ENCODE data around the gene ZC3H12D. TPM values are rescaled to one million over a fixed set of nuclear protein-coding genes. Genes with fewer than 3 reads are reported as not detected.

ZC3H12D gene
- total RNA-seq, 4 donors from 2014 or later, result 1.6 to 7.2 (median 3.1) TPM

DNA sequence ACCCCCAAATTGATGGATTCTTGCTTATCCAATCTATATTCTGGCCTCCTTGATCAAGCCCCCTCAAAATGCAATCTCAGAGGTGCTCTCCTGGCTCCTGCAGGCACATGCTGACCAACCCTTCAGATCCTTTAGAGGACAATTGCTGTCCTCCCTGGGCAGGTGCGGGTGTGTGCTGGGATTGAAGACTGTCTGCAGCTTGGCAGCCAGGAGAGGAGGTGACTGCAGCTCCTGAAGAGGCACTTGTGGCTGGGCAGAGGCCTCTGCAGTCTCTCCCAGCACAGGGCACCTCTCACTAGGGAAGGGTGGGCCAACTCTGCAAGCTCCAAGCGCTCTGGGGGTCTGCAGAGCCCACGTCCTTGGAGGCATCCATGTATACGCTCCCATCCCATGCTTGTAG lies 56.2 kb downstream of the ZC3H12D start:
- Histone ChIP-seq H3K27ac (no peak overlapping the region), H3K4me1 (peaks cover 0 to 16% (median 3%) of the 10 kb centered on the region in 4 donors), H3K4me3 (no peak overlapping the region), H3K27me3 (no peaks in the 10 kb centered on the region), H3K9me3 (no peaks in the 10 kb centered on the region), H3K36me3 (no peaks in the 10 kb centered on the region)
- TF ChIP-seq POLR2A (IDR thresholded peaks at IDR 0.05) (no peak), EP300 (IDR thresholded peaks at IDR 0.05) (no peak), CTCF (IDR thresholded peaks at IDR 0.05) (no peak)
- 96% methylated on average over 4 of the region's 4 CpGs for WGBS, 2 donors
- no peak for DNase-seq (ENCODE audit: low spot score in 2 of 2)

GRCh38 chr6:149425754-149426153 lies 59.1 kb downstream of the ZC3H12D start:
- Histone ChIP-seq H3K9me3 (no peaks in the 10 kb centered on the region), H3K36me3 (no peaks in the 10 kb centered on the region), H3K4me3 (no peak overlapping the region), H3K4me1 (peaks cover 0 to 11% (median 3%) of the 10 kb centered on the region in 4 donors), H3K27ac (no peak overlapping the region), H3K27me3 (no peaks in the 10 kb centered on the region)
- TF ChIP-seq POLR2A (IDR thresholded peaks at IDR 0.05) (no peak), CTCF (IDR thresholded peaks at IDR 0.05) (no peak), EP300 (IDR thresholded peaks at IDR 0.05) (no peak)
- DNase-seq (ENCODE audit: low spot score in 2 of 2), result no peak
- 93 to 94% methylated on average over 5 of the region's 5 CpGs for WGBS, 2 donors

GRCh38 chr6:149425224-149425623 lies 59.6 kb downstream of the ZC3H12D start:
- no peak for DNase-seq (ENCODE audit: low spot score in 2 of 2)
- TF ChIP-seq CTCF (IDR thresholded peaks at IDR 0.05), result no peak
- no peak for TF ChIP-seq POLR2A (IDR thresholded peaks at IDR 0.05)
- no peak for TF ChIP-seq EP300 (IDR thresholded peaks at IDR 0.05)
- 73 to 100% methylated on average over 2 to 6 of the region's 8 CpGs for WGBS, 2 donors

DNA sequence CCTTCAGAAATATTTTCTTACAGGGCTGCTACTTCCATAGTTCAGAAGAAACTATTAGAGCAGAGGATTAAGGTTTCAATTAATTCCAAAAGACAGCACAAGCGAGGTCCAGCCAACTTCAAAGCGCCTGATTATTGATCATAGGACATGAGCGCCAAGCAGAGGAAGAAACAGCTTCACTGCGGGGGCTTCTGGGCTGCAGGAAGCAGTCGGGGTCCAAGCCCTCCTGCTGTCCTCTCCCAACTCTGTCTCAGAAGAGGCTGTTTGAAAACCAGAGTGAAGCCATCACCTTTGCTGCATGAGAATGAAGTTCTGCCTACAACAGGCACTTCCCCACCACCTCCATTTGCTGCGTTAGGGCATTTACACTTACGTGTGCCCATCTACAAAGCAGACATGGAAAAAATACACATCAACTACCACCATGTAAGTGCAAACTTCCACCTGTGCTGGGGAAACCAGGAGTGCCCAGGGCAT lies 60.8 kb downstream of the ZC3H12D start:
- WGBS, 2 donors, result 43 to 49% methylated on average over 7 of the region's 7 CpGs
- Histone ChIP-seq H3K27me3 (no peaks in the 10 kb centered on the region), H3K9me3 (no peaks in the 10 kb centered on the region), H3K36me3 (no peaks in the 10 kb centered on the region), H3K4me1 (peaks cover 0 to 11% (median 3%) of the 10 kb centered on the region in 4 donors), H3K4me3 (no peak overlapping the region), H3K27ac (peak overlapping the region in 2 of 4 donors; percentile 68 to 70)
- DNase-seq (ENCODE audit: low spot score in 2 of 2), result no peak
- TF ChIP-seq POLR2A (IDR thresholded peaks at IDR 0.05) (no peak), EP300 (IDR thresholded peaks at IDR 0.05) (no peak), CTCF (IDR thresholded peaks at IDR 0.05) (no peak)

More at GRCh38 chr6:149425224-149425623, 59.6 kb downstream of the ZC3H12D start:
- Histone ChIP-seq H3K9me3 (no peaks in the 10 kb centered on the region), H3K4me3 (no peak overlapping the region), H3K27ac (no peak overlapping the region), H3K27me3 (no peaks in the 10 kb centered on the region), H3K36me3 (no peaks in the 10 kb centered on the region), H3K4me1 (peaks cover 0 to 11% (median 3%) of the 10 kb centered on the region in 4 donors)

DNA sequence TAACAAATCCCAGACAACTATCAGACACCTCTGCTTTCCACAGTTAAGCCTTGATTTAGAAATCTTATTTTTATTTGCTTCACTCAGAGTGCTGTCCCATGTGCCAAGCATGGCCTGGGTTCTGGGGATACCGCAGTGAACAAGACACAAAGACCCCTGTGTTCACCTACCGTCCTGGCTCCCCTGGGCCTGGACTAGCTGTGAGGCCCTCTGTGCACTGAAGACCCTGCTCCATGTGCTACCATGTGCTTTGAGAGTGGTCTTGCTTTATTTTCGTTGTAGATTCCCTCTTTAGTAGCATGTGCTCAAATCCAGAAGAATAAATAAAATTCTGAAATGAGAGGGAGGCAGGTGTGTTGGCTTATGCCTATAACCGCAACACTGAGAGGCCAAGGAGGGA lies 62.2 kb downstream of the ZC3H12D start:
- Histone ChIP-seq H3K9me3 (no peaks in the 10 kb centered on the region), H3K4me1 (peaks cover 0 to 11% (median 3%) of the 10 kb centered on the region in 4 donors), H3K4me3 (no peak overlapping the region), H3K27me3 (no peaks in the 10 kb centered on the region), H3K36me3 (no peaks in the 10 kb centered on the region), H3K27ac (no peak overlapping the region)
- no peak for TF ChIP-seq CTCF (IDR thresholded peaks at IDR 0.05)
- no peak for TF ChIP-seq POLR2A (IDR thresholded peaks at IDR 0.05)
- TF ChIP-seq EP300 (IDR thresholded peaks at IDR 0.05), result no peak
- 91 to 95% methylated on average over 4 of the region's 4 CpGs for WGBS, 2 donors
- DNase-seq (ENCODE audit: low spot score in 2 of 2), result no peak
